Endothelial cell of umbilical vein (primary cell): ENCODE data around the gene MYH15.

Experiments
- CTCF ChIP-seq, 2 donors: IDR thresholded peaks; 1 replicate in 1 of 2; 2 replicates in 1 of 2; pipeline ENCODE4 v1.5.1; 2011; ENCODE audit warnings: low read length in 2 of 2, mild to moderate bottlenecking in 2 of 2, moderate library complexity in 2 of 2, control low read depth in 1 of 2, inconsistent platforms in 1 of 2, low read depth in 1 of 2; ENCODE audit not compliant: insufficient read depth in 1 of 2; ENCODE audit errors: extremely low read depth in 1 of 2
- EZH2 ChIP-seq: IDR thresholded peaks from 2 replicates; pipeline ENCODE4 v1.6.1; 2012; ENCODE audit warnings: borderline replicate concordance, low read depth, mild to moderate bottlenecking, moderate library complexity, low read length, inconsistent platforms; ENCODE audit not compliant: severe bottlenecking
- MAX ChIP-seq: IDR thresholded peaks from 2 replicates; pipeline ENCODE4 v1.6.1; 2011; ENCODE audit not compliant: insufficient read depth, insufficient read length
- POLR2A ChIP-seq: IDR thresholded peaks from 2 replicates; pipeline ENCODE4 v1.6.1; 2012; ENCODE audit warnings: low read depth, mild to moderate bottlenecking, control low read depth, low read length

- TF ChIP-seq CTCF (IDR thresholded peaks at IDR 0.05; ENCODE audit: extremely low read depth in 1 of 2, insufficient read depth in 1 of 2, low read depth in 1 of 2, low read length in 2 of 2) (no peak), EZH2 (no peak), POLR2A (no peak), MAX (no peak)
Measured at GRCh38 chr3:108479224-108479623, 31.2 kb downstream of the MYH15 start.
